Measurements from ENCODE around the gene WLS.

Gene WLS

DNA sequence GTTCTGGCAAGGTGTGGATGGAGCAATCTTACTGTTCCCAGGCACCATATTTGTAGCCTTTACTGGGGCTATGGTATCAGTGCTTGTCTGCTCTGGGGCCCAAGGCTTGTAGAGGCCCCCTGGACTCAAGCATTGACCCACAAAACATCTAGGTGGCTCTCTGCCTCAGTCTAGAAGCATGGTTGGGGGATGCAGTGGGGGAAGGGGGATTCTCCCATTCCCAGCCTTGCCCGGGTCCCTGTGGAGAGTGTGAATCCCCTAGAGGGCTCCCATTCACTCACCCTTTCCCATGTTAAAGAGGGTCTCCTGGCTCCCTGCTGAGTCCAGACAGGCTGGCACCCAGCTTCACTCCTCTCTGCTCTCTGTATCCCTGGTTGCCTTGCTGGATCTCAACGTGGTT lies 153.7 kb downstream of the WLS start:
- TF ChIP-seq, protein P1, sequence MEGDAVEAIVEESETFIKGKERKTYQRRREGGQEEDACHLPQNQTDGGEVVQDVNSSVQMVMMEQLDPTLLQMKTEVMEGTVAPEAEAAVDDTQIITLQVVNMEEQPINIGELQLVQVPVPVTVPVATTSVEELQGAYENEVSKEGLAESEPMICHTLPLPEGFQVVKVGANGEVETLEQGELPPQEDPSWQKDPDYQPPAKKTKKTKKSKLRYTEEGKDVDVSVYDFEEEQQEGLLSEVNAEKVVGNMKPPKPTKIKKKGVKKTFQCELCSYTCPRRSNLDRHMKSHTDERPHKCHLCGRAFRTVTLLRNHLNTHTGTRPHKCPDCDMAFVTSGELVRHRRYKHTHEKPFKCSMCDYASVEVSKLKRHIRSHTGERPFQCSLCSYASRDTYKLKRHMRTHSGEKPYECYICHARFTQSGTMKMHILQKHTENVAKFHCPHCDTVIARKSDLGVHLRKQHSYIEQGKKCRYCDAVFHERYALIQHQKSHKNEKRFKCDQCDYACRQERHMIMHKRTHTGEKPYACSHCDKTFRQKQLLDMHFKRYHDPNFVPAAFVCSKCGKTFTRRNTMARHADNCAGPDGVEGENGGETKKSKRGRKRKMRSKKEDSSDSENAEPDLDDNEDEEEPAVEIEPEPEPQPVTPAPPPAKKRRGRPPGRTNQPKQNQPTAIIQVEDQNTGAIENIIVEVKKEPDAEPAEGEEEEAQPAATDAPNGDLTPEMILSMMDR (IDR thresholded peaks at IDR 0.05; ENCODE audit: low read length) = no peak
- no peak for TF ChIP-seq EZH2 (optimal IDR thresholded peaks at IDR 0.05; ENCODE audit: low read depth, low read length)
- no peak for TF ChIP-seq EZH2phosphoT487 (IDR thresholded peaks at IDR 0.05; ENCODE audit: low read length)
- Histone ChIP-seq H3K4me2 (ENCODE audit: low read depth, low read length) (no peak overlapping the region), H3F3A (ENCODE audit: insufficient read depth, low read length) (no peaks in the 10 kb centered on the region), H4K20me1 (ENCODE audit: insufficient read depth, low read length) (no peaks in the 10 kb centered on the region), H2AFZ (ENCODE audit: low read length) (no peak overlapping the region), H3K79me2 (ENCODE audit: low read length) (no peaks in the 10 kb centered on the region), H3K4me3 (ENCODE audit: low read length) (no peak overlapping the region), H3K4me1 (ENCODE audit: low read length) (no peaks in the 10 kb centered on the region), H3K9me3 (replicated peaks; ENCODE audit: insufficient read depth, low read length) (no peaks in the 10 kb centered on the region), H3K27ac (ENCODE audit: low read length) (no peak overlapping the region), H3K9me2 (replicated peaks; ENCODE audit: insufficient read depth, low read length) (no peaks in the 10 kb centered on the region), H3K9ac (ENCODE audit: low read length) (no peak overlapping the region), H3K36me3 (replicated peaks; ENCODE audit: insufficient read depth, low read length) (no peaks in the 10 kb centered on the region), H3K27me3 (replicated peaks; ENCODE audit: insufficient read depth, low read length) (no peaks in the 10 kb centered on the region)
- DNase-seq = no peak
